H9 (cell line): ENCODE data around the gene SRCAP. TPM values are rescaled to one million over a fixed set of nuclear protein-coding genes. Genes with fewer than 3 reads are reported as not detected.

ENCODE experiments used
- DNase-seq: peaks from one replicate; pipeline ENCODE4 v3.0.0-alpha.2; 2017
- H2AFZ ChIP-seq: one replicate; pipeline ENCODE4 v1.6.1; 2013; ENCODE audit warnings: mild to moderate bottlenecking, low read length, control low read depth, moderate library complexity
- H2AK5ac ChIP-seq: 2 replicates; pipeline ENCODE4 v1.6.1; 2013; ENCODE audit warnings: low read length, control low read depth, mixed read lengths; ENCODE audit not compliant: insufficient read length
- H2BK120ac ChIP-seq: one replicate; pipeline ENCODE4 v1.6.1; 2013; ENCODE audit warnings: low read depth, mild to moderate bottlenecking, low read length, control low read depth, inconsistent platforms; ENCODE audit not compliant: poor library complexity, severe bottlenecking
- H2BK12ac ChIP-seq: 2 replicates; pipeline ENCODE4 v1.6.1; 2013; ENCODE audit warnings: low read length, control low read depth, mixed read lengths, low read depth; ENCODE audit not compliant: insufficient read length
- H2BK15ac ChIP-seq: 2 replicates; pipeline ENCODE4 v1.6.1; 2013; ENCODE audit warnings: low read depth, low read length, control low read depth
- H2BK20ac ChIP-seq: one replicate; pipeline ENCODE4 v1.6.1; 2013; ENCODE audit warnings: low read depth, mild to moderate bottlenecking, low read length, control low read depth, inconsistent platforms; ENCODE audit not compliant: poor library complexity, severe bottlenecking
- H2BK5ac ChIP-seq: 2 replicates; pipeline ENCODE4 v1.6.1; 2013; ENCODE audit warnings: low read length, control low read depth, mixed read lengths; ENCODE audit not compliant: insufficient read length
- H3K14ac ChIP-seq: 2 replicates; pipeline ENCODE4 v1.6.1; 2013; ENCODE audit warnings: low read length, control low read depth; ENCODE audit not compliant: insufficient read depth
- H3K18ac ChIP-seq: 2 replicates; pipeline ENCODE4 v1.6.1; 2013; ENCODE audit warnings: low read depth, mild to moderate bottlenecking, mixed read lengths, low read length, control low read depth; ENCODE audit not compliant: insufficient read length
- H3K23ac ChIP-seq: 2 replicates; pipeline ENCODE4 v1.6.1; 2013; ENCODE audit warnings: low read length, control low read depth, mixed read lengths, low read depth; ENCODE audit not compliant: insufficient read length
- H3K23me2 ChIP-seq: 2 replicates; pipeline ENCODE4 v1.6.1; 2013; ENCODE audit warnings: low read depth, mild to moderate bottlenecking, mixed read lengths, low read length, control low read depth; ENCODE audit not compliant: insufficient read length, poor library complexity, severe bottlenecking
- H3K27ac ChIP-seq: 2 replicates; pipeline ENCODE4 v1.5.1; 2013; ENCODE audit warnings: low read length, control low read depth, mixed read lengths, low read depth; ENCODE audit not compliant: insufficient read length
- H3K27me3 ChIP-seq: 2 replicates; pipeline ENCODE4 v1.6.1; 2013; ENCODE audit warnings: low read length, control low read depth, inconsistent platforms; ENCODE audit not compliant: insufficient read depth
- H3K4ac ChIP-seq: 2 replicates; pipeline ENCODE4 v1.6.1; 2013; ENCODE audit warnings: low read depth, mild to moderate bottlenecking, control low read depth, inconsistent platforms, low read length, moderate library complexity
- H3K4me1 ChIP-seq: 2 replicates; pipeline ENCODE4 v1.6.1; 2013; ENCODE audit warnings: low read length, control low read depth, inconsistent platforms; ENCODE audit not compliant: insufficient read depth
- H3K4me2 ChIP-seq: 2 replicates; pipeline ENCODE4 v1.6.1; 2013; ENCODE audit warnings: low read length, control low read depth, mixed read lengths; ENCODE audit not compliant: insufficient read length, insufficient read depth
- H3K56ac ChIP-seq: 2 replicates; pipeline ENCODE4 v1.6.1; 2013; ENCODE audit warnings: low read depth, mild to moderate bottlenecking, mixed read lengths, low read length, control low read depth; ENCODE audit not compliant: insufficient read length
- H3K79me1 ChIP-seq: 2 replicates; pipeline ENCODE4 v1.6.1; 2013; ENCODE audit warnings: low read depth, mild to moderate bottlenecking, moderate library complexity, low read length, control low read depth, inconsistent platforms; ENCODE audit not compliant: insufficient read depth, poor library complexity, severe bottlenecking
- H3K79me2 ChIP-seq: 2 replicates; pipeline ENCODE4 v1.6.1; 2013; ENCODE audit warnings: low read length, control low read depth, inconsistent platforms; ENCODE audit not compliant: insufficient read depth
- H3K9ac ChIP-seq: 2 replicates; pipeline ENCODE4 v1.6.1; 2013; ENCODE audit warnings: low read length, control low read depth, mixed read lengths; ENCODE audit not compliant: insufficient read length; ENCODE audit errors: extremely low read depth
- H3K9me3 ChIP-seq: one replicate; pipeline ENCODE4 v1.6.1; 2013; ENCODE audit warnings: low read depth, low read length, inconsistent platforms; ENCODE audit not compliant: control insufficient read depth
- H3T11ph ChIP-seq: one replicate; pipeline ENCODE4 v1.6.1; 2013; ENCODE audit warnings: mild to moderate bottlenecking, low read length, control low read depth, inconsistent platforms
- H4K20me1 ChIP-seq: one replicate; pipeline ENCODE4 v1.6.1; 2013; ENCODE audit not compliant: control insufficient read depth, insufficient read length, insufficient read depth
- H4K5ac ChIP-seq: 2 replicates; pipeline ENCODE4 v1.6.1; 2013; ENCODE audit warnings: low read depth, mild to moderate bottlenecking, mixed read lengths, low read length, control low read depth; ENCODE audit not compliant: insufficient read length
- H4K8ac ChIP-seq: replicated peaks from 2 replicates; pipeline ENCODE4 v1.6.1; 2013; ENCODE audit warnings: low read length, control low read depth, mixed read lengths, low read depth; ENCODE audit not compliant: insufficient read length
- H4K91ac ChIP-seq: 2 replicates; pipeline ENCODE4 v1.6.1; 2013; ENCODE audit warnings: low read depth, mild to moderate bottlenecking, moderate library complexity, mixed read lengths, low read length, control low read depth; ENCODE audit not compliant: insufficient read length
- H3K27ac Mint-ChIP-seq, 3 experiments: 2 replicates in 2 of 3; 3 replicates in 1 of 3; pipeline ENCODE4 v1.8.0; 2020 to 2021; ENCODE audit warnings: mixed read lengths in 3 of 3, mild to moderate bottlenecking in 1 of 3, moderate library complexity in 1 of 3
- H3K27me3 Mint-ChIP-seq: 2 replicates; pipeline ENCODE4 v1.8.0; 2021; ENCODE audit warnings: low read depth, mild to moderate bottlenecking, moderate library complexity, mixed read lengths
- H3K36me3 Mint-ChIP-seq, 3 experiments: 2 replicates in 2 of 3; 3 replicates in 1 of 3; pipeline ENCODE4 v1.8.0; 2020 to 2021; ENCODE audit warnings: low read depth in 3 of 3, mixed read lengths in 3 of 3; ENCODE audit not compliant: insufficient read depth in 1 of 3
- H3K4me1 Mint-ChIP-seq, 2 experiments: 2 replicates each; pipeline ENCODE4 v1.8.0; 2020; ENCODE audit warnings: mixed read lengths in 2 of 2
- H3K4me3 Mint-ChIP-seq, 2 experiments: 2 replicates in 1 of 2; 3 replicates in 1 of 2; pipeline ENCODE4 v1.8.0; 2020 to 2021; ENCODE audit warnings: mild to moderate bottlenecking in 2 of 2, mixed read lengths in 2 of 2, moderate library complexity in 1 of 2
- H3K9me3 Mint-ChIP-seq, 2 experiments: 2 replicates in 1 of 2; 3 replicates in 1 of 2; pipeline ENCODE4 v1.8.0; 2020; ENCODE audit warnings: mild to moderate bottlenecking in 2 of 2, mixed read lengths in 2 of 2, moderate library complexity in 1 of 2
- CTCF ChIP-seq: fragments of 200-600 bp; sonication (generic); conservative IDR thresholded peaks from 3 replicates; pipeline ENCODE4 v1.8.0; 2021; ENCODE audit warnings: antibody characterized with exemption, mild to moderate bottlenecking
- WGBS: extraction: QIAGEN DNeasy Blood & Tissue Kit; methylation state at CpG from one replicate; pipeline ENCODE4 v1.1.7; 2013; ENCODE audit warnings: missing lambda C conversion rate, low lambda C conversion rate, mixed read lengths; ENCODE audit not compliant: insufficient read length; ENCODE audit errors: extremely low coverage; 5-methylcytosine and 5-hydroxymethylcytosine counted together
- total RNA-seq: library from RNA; stranded (reverse); gene quantifications from 2 replicates; pipeline ENCODE4 v1.2.1, GENCODE V29; 2021

The SRCAP gene
- total RNA-seq, 1 experiment from 2014 or later: 63.1 TPM

DNA sequence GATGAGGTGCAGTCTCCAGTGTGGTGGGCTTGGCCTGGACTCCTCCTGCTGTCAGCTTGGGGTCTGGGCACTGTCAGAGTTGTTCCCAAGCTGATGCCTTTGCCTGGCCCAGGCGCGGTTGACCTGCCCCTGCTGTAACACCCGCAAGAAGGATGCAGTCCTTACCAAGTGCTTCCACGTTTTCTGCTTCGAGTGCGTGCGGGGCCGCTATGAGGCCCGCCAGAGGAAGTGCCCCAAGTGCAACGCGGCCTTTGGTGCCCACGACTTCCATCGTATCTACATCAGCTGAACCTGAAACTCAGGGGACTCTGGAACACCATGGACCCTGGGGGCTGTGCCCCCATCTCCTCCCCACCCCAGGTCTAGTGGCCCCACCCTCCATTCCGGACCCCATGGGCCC is 74.9 kb downstream of the SRCAP start:
- no peak overlapping the region for H2BK120ac ChIP-seq
- peaks cover 3% of the 10 kb centered on the region; the same call in 1 of the 2 replicates for H3K27me3 Mint-ChIP-seq
- H4K20me1 ChIP-seq: no peaks in the 10 kb centered on the region
- no peak overlapping the region for H3T11ph ChIP-seq
- H3K4me2 ChIP-seq: no peak overlapping the region
- WGBS: no CpG with 5 or more reads among the region's 14 CpGs
- H3K4me1 Mint-ChIP-seq: peaks cover 14 to 17% of the 10 kb centered on the region in 2 experiments
- H3K27ac Mint-ChIP-seq: no peak overlapping the region
- no peak overlapping the region for H2AK5ac ChIP-seq
- H3K79me1 ChIP-seq: no peaks in the 10 kb centered on the region
- no peak overlapping the region for H2BK15ac ChIP-seq
- DNase-seq: no peak
- no peak overlapping the region for H2BK5ac ChIP-seq
- no peak overlapping the region for H2AFZ ChIP-seq
- no peak overlapping the region for H3K27ac ChIP-seq
- no peak overlapping the region for H3K4ac ChIP-seq
- H2BK12ac ChIP-seq: no peak overlapping the region
- no peak overlapping the region for H3K18ac ChIP-seq
- H3K79me2 ChIP-seq: no peaks in the 10 kb centered on the region
- H4K5ac ChIP-seq: no peak overlapping the region
- no peak for TF ChIP-seq CTCF
- no peak overlapping the region for H3K56ac ChIP-seq
- H2BK20ac ChIP-seq: no peak overlapping the region
- H3K9me3 Mint-ChIP-seq: no peaks in the 10 kb centered on the region
- H3K27me3 ChIP-seq: no peaks in the 10 kb centered on the region
- no peak overlapping the region for H4K8ac ChIP-seq
- H3K4me3 Mint-ChIP-seq: no peak overlapping the region
- H3K9me3 ChIP-seq: no peaks in the 10 kb centered on the region
- H3K36me3 Mint-ChIP-seq: peaks cover 31 to 59% (median 44%) of the 10 kb centered on the region in 3 experiments
- no peak overlapping the region for H3K23ac ChIP-seq
- H3K14ac ChIP-seq: no peak overlapping the region
- H3K4me1 ChIP-seq: no peaks in the 10 kb centered on the region
- H3K23me2 ChIP-seq: peaks cover 4% of the 10 kb centered on the region
- H3K9ac ChIP-seq: no peak overlapping the region
- H4K91ac ChIP-seq: no peak overlapping the region
